Neuron (in vitro differentiated cells): ENCODE data around the gene CD93.

Experiments used
- H2AFZ ChIP-seq: one replicate; pipeline ENCODE4 v1.6.1; 2013; ENCODE audit warnings: low read depth, mild to moderate bottlenecking, inconsistent platforms, low read length, moderate library complexity
- H3K27me3 ChIP-seq: one replicate; pipeline ENCODE4 v1.6.1; 2013; ENCODE audit warnings: low read length; ENCODE audit not compliant: insufficient read depth
- H3K36me3 ChIP-seq: one replicate; pipeline ENCODE4 v1.6.1; 2013; ENCODE audit warnings: low read length; ENCODE audit not compliant: insufficient read depth
- H3K4me1 ChIP-seq: one replicate; pipeline ENCODE4 v1.6.1; 2013; ENCODE audit warnings: low read length; ENCODE audit not compliant: insufficient read depth
- H3K4me3 ChIP-seq: 2 replicates; pipeline ENCODE4 v1.5.1; 2013; ENCODE audit warnings: mild to moderate bottlenecking, low read length, moderate library complexity
- H3K9me3 ChIP-seq: one replicate; pipeline ENCODE4 v1.6.1; 2013; ENCODE audit warnings: low read length

Gene CD93

GRCh38 chr20:23091721-23092383 is 5.7 kb upstream of the CD93 start:
- no peaks in the 10 kb centered on the region for H3K36me3 ChIP-seq
- H3K27me3 ChIP-seq = no peaks in the 10 kb centered on the region
- H3K4me3 ChIP-seq = no peak overlapping the region
- no peaks in the 10 kb centered on the region for H3K4me1 ChIP-seq
- no peaks in the 10 kb centered on the region for H3K9me3 ChIP-seq
- H2AFZ ChIP-seq = no peak overlapping the region

- Histone ChIP-seq H2AFZ (no peak overlapping the region), H3K36me3 (no peaks in the 10 kb centered on the region), H3K4me3 (no peak overlapping the region), H3K27me3 (no peaks in the 10 kb centered on the region), H3K9me3 (no peaks in the 10 kb centered on the region), H3K4me1 (no peaks in the 10 kb centered on the region)
Observed at GRCh38 chr20:23090878-23091277, 4.8 kb upstream of the CD93 start.

GRCh38 chr20:23090147-23090546 is 4.0 kb upstream of the CD93 start:
- Histone ChIP-seq H3K9me3 (no peaks in the 10 kb centered on the region), H2AFZ (no peak overlapping the region), H3K4me3 (no peak overlapping the region), H3K36me3 (no peaks in the 10 kb centered on the region), H3K4me1 (no peaks in the 10 kb centered on the region), H3K27me3 (no peaks in the 10 kb centered on the region)

- Histone ChIP-seq H3K9me3 (no peaks in the 10 kb centered on the region), H3K4me1 (no peaks in the 10 kb centered on the region), H3K27me3 (no peaks in the 10 kb centered on the region), H3K4me3 (no peak overlapping the region), H3K36me3 (no peaks in the 10 kb centered on the region), H2AFZ (no peak overlapping the region)
Observed at GRCh38 chr20:23088866-23089265, 2.7 kb upstream of the CD93 start.

- H3K27me3 ChIP-seq = no peaks in the 10 kb centered on the region
- H3K4me3 ChIP-seq = no peak overlapping the region
- no peaks in the 10 kb centered on the region for H3K4me1 ChIP-seq
- H3K9me3 ChIP-seq = no peaks in the 10 kb centered on the region
- H3K36me3 ChIP-seq = no peaks in the 10 kb centered on the region
- no peak overlapping the region for H2AFZ ChIP-seq
Observed at GRCh38 chr20:23087587-23088251, 1.6 kb upstream of the CD93 start.

GRCh38 chr20:23086931-23087411 is 847 bp upstream of the CD93 start:
- Histone ChIP-seq H3K9me3 (no peaks in the 10 kb centered on the region), H3K36me3 (no peaks in the 10 kb centered on the region), H3K4me3 (no peak overlapping the region), H3K4me1 (no peaks in the 10 kb centered on the region), H2AFZ (no peak overlapping the region), H3K27me3 (no peaks in the 10 kb centered on the region)

- Histone ChIP-seq H3K4me1 (no peaks in the 10 kb centered on the region), H3K36me3 (no peaks in the 10 kb centered on the region), H2AFZ (no peak overlapping the region), H3K9me3 (no peaks in the 10 kb centered on the region), H3K27me3 (no peaks in the 10 kb centered on the region), H3K4me3 (no peak overlapping the region)
Observed at GRCh38 chr20:23085436-23086055, 578 bp downstream of the CD93 start.

- Histone ChIP-seq H3K4me3 (no peak overlapping the region), H2AFZ (no peak overlapping the region), H3K27me3 (no peaks in the 10 kb centered on the region), H3K9me3 (no peaks in the 10 kb centered on the region), H3K36me3 (no peaks in the 10 kb centered on the region), H3K4me1 (no peaks in the 10 kb centered on the region)
Observed at GRCh38 chr20:23084845-23085365, 1.2 kb downstream of the CD93 start.

GRCh38 chr20:23084282-23084844 is 1.8 kb downstream of the CD93 start:
- Histone ChIP-seq H3K9me3 (no peaks in the 10 kb centered on the region), H3K36me3 (no peaks in the 10 kb centered on the region), H3K4me3 (no peak overlapping the region), H3K4me1 (no peaks in the 10 kb centered on the region), H2AFZ (no peak overlapping the region), H3K27me3 (no peaks in the 10 kb centered on the region)

- H3K4me1 ChIP-seq = no peaks in the 10 kb centered on the region
- H2AFZ ChIP-seq = no peak overlapping the region
- H3K27me3 ChIP-seq = no peaks in the 10 kb centered on the region
- no peaks in the 10 kb centered on the region for H3K36me3 ChIP-seq
- no peak overlapping the region for H3K4me3 ChIP-seq
- no peaks in the 10 kb centered on the region for H3K9me3 ChIP-seq
Observed at GRCh38 chr20:23083553-23084220, 2.4 kb downstream of the CD93 start.

GRCh38 chr20:23082846-23083552 is 3.1 kb downstream of the CD93 start:
- Histone ChIP-seq H3K9me3 (no peaks in the 10 kb centered on the region), H3K4me1 (no peaks in the 10 kb centered on the region), H3K36me3 (no peaks in the 10 kb centered on the region), H3K27me3 (no peaks in the 10 kb centered on the region), H3K4me3 (no peak overlapping the region), H2AFZ (no peak overlapping the region)

- no peaks in the 10 kb centered on the region for H3K27me3 ChIP-seq
- no peaks in the 10 kb centered on the region for H3K36me3 ChIP-seq
- no peaks in the 10 kb centered on the region for H3K9me3 ChIP-seq
- H3K4me3 ChIP-seq = no peak overlapping the region
- H3K4me1 ChIP-seq = no peaks in the 10 kb centered on the region
- H2AFZ ChIP-seq = no peak overlapping the region
Observed at GRCh38 chr20:23081263-23081819, 4.8 kb downstream of the CD93 start.
